HG03521 (cell line): ENCODE data around the gene AP1G1.
"Not testable (repeated sequence)": the region's sequence is repeated elsewhere in the genome, so short reads cannot be mapped to it uniquely, and the experiment has no call there.

Experiments
- ATAC-seq: cut with Tn5 transposase; IDR thresholded peaks from one replicate; pipeline ENCODE4 v1.9.1; 2021; ENCODE audit warnings: mild to moderate bottlenecking, moderate library complexity; ENCODE audit not compliant: unreplicated experiment

Gene AP1G1

DNA sequence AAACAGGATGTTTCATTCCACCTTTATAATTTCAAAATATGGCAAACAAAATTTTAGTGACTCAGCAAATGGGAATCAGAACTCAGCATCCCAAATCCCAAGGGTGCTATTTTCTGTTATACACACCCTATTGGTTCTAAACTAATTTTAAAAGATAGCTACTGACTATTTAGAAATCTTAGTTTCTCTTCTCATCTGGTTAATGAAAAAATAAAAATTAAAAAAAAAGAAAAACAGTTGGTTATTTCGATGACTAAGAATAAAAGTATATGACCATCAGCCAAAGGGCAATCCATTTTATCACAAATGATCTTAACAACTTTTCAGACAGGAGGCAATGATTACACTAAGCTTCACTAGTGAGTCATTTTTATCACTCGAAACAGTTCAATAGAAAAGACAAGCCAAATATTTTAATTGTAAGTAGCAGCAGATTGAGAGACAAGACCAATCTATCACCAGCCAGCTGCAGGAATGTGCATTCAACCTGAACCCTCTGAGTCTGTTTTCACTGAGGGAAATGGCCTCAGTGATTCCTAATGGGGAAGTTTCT lies 99.3 kb downstream of the AP1G1 start:
- no peak for ATAC-seq

DNA sequence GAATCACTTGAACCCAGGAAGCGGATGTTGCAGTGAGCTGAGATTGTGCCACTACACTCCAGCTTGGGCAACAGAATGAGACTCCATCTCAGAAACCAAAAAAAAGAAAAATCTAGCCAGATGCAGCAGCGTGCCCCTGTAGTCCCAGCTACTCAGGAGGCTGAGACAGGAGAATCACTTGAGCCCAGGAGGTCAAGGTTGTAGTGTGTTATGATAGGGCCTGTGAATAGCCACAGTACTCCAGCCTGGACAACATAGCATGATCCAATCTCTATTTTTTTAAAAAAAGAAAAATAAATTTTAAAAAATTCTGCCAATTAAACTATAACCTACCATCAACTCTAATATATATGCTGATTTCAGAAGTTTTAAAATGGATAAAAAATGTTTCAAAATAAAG lies 99.9 kb downstream of the AP1G1 start:
- no peak for ATAC-seq

DNA sequence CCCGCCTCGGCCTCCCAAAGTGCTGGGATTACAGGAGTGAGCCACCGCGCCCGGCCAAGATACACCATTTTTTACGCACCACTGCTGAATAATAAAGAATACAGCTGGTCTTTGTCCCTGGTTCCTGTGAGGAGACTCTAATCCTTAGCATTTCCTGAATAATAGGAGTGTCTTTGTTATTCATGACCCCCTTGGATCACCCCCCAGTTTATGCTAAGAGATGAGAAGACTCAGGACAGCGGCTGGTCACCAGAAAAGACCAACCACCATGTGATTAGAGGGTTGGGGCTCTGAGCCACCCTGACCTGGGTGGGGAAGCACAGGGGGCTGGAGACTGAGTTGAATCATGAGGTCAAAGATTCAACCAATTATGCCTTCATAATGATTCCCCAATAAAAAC lies 101.4 kb downstream of the AP1G1 start:
- no peak for ATAC-seq

DNA sequence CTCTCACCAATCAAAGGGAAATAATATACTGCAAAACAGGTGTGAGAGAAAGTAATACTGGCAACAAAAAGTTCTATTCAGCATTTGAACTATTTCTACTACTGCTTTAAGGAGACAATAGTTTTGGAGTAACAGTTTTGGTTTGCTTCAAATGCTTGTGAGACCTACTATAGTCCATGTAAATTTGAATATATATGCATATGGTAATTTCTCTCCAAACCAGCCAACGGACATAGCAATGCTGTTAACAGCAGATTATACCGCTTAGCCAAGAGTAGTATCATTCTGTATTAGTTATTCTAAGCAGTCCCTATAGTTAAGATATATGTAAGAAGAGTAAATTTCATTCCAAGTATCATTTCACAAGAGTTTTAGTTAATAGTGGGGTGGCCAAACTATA lies 102.6 kb downstream of the AP1G1 start:
- no peak for ATAC-seq

DNA sequence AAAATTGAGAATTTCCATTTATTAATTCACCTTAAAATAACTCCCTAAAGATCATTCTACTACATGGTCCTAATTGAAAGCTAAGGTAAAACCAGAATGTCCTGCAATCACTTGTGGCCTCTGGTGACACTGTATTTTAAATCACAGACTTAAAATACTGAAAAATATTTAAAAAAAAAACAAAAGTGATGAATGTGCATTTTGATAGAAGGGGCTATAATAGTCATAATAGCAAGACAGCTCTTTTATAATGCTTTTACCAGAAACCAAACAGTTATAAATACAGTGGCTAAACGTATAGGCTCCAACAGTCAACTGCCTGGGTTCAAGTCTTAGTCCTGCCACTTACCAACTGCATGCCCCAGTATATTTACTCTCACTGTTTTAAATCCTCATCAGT lies 105.3 kb downstream of the AP1G1 start:
- ATAC-seq: no peak

DNA sequence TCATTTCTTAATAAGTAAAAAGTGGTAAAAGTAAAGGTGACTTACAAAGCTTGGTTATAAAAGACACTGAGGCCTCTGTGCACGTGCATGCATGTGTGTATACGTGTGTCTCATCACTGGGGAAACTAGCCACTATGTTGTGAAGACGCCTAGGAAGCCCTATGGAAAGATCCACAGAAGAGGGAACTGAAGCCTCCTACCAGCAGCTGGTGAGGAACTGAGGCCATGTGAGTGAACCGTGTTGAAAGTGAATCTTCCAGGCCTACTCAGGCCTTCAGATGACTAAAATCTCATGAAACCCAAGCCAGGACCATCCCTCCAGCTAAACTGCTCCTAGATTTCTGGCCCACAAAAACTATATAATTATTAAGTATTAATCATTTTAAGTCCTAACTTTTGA lies 107.8 kb downstream of the AP1G1 start:
- no peak for ATAC-seq

DNA sequence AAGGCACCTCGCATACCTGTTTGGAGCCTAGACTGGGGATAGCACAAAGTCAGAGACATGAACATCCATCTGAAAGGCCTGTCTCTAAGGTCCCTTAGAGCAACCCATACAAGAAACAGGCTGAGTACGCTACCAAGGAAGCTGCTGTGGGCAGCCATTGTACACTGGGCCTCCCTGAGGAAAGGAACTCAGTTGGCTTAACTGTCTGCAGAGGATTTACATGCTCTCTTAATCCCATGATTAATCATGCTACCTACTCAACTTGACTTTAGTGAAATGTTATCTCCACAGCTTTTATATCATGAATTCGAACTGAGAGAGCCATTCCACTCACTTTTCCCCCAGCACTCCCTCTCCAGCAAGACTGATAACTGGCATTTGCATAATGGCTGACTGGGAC lies 110.1 kb downstream of the AP1G1 start:
- no peak for ATAC-seq

DNA sequence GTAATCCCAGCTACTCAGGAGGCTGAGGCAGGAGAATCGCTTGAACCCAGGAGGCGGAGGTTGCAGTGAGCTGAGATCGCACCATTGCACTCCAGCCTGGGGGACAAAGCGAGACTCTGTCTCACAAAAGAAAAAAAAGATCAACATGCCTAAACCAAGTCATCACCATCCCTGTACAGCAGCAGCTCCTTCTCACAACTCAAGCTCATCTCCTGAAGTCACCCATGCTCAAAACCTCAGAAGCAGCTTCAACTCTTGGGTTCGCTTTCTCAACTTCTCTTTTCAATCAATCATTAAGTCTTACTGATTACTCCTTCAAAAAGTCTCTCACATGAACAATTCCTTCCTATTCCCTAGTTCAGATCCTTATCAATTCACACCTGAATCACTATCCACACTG lies 115.5 kb downstream of the AP1G1 start:
- ATAC-seq: no peak

DNA sequence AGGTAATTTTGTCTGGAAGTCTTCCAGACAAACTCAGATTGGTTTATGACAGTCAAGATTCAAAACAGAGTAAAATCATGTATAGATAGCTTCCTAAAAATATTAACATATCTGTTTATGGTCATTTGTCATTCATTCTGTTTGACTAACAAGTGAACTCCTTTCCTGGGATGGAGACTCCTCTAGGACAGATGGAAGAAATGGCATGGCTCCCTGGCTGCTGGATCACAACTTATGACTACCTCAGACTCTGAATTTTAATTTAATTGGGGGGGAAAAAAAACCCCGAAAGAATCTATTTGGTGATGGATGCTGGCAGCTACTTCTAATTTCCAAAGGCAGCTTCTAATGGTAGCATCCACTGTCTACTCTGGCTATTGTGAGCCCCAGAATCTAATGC lies 118.7 kb downstream of the AP1G1 start:
- no peak for ATAC-seq

DNA sequence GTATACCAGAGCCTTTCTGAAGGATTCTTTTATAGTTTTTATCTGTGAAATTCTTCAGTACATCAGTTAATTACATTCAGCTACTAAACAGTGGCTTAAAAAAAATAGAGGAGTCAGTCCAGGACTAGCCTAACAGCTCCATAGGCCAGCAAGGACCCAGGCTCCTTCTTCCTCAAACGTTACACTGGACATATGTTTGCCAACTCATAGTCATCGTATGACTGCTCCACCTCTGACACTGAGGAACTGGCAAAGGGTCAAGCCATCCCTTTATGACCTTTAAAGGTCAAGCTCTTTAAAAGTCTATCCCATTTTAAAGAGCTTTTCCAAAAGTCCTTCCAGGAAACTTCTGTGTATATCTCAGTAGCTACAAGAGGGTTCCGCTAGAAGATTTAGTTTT lies 120.8 kb downstream of the AP1G1 start:
- no peak for ATAC-seq

DNA sequence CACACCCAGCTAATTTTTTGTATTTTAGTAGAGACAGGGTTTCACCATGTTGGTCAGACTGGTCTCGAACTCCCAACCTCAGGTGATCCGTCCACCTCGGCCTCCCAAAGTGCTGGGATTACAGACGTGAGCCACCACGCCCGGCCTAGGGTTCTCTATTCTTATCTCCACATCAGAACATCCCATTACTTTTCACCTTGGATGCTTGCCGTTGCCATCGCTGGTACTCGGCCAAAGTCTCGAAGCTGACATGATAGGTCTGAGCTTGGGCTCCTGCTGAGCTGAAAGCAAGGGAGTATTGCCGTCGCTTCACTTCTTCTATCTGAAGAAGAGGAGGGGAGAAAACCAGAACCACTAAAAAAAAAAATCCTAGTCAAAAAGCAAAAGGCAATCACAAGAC lies 124.4 kb downstream of the AP1G1 start:
- not testable (repeated sequence) for ATAC-seq

DNA sequence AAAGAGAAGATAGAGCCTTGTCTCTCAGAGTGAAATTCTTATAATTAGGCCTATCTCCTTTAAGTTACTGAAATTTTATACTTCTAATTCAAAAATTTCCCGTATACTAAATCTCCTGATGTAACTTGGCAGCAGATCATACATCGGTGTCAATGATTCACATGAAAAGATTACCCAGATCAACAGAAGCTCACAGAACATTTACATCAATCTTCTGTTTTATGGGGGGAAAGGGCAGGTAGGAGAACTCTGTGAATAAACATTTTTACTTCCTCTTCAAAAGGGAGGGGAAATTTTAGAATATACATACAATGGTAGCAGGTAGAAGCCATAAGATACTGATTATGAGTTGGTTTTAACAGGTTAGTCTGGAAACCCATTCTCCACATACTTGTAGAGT lies 127.3 kb downstream of the AP1G1 start:
- no peak for ATAC-seq
